Fibroblast of peridontal ligament (primary cell): ENCODE results near the gene OR4A16.

ENCODE experiments used
- DNase-seq: peaks from one replicate; pipeline ENCODE4 v3.0.0-alpha.2; 2010; ENCODE audit errors: extremely low read depth

Gene OR4A16

GRCh38 chr11:55342901-55343300, at the start of gene OR4A16:
Gene OR4A16, plus strand, starts transcription at chr11:55343201. Its CDS starts 0 bp downstream, at chr11:55343201.
- DNase-seq = no peak

GRCh38 chr11:55324500-55324899, 18.5 kb upstream of the OR4A16 start:
- DNase-seq = no peak

- DNase-seq = no peak
These were observed 2.3 kb downstream of the OR4A16 start for GRCh38 chr11:55345306-55345705.

- DNase-seq = no peak
These were observed 6.0 kb downstream of the OR4A16 start for GRCh38 chr11:55349032-55349431.

- no peak for DNase-seq
These were observed 14.7 kb downstream of the OR4A16 start for GRCh38 chr11:55357560-55358184.

GRCh38 chr11:55367674-55368073, 24.7 kb downstream of the OR4A16 start, which contains the start of gene OR4A15:
Gene OR4A15, plus strand, starts transcription at chr11:55367974. Its CDS starts 0 bp downstream, at chr11:55367974.
- no peak for DNase-seq
